DND-41 (cell line): ENCODE results near the gene STOML3.

Experiments used
- ATAC-seq: fragments of 200-7000 bp; cut with Tn5 transposase; 3 replicates; pipeline ENCODE4 v1.9.1; 2021; ENCODE audit warnings: low read depth; ENCODE audit not compliant: insufficient read depth
- DNase-seq: peaks from one replicate; pipeline ENCODE4 v3.0.0-alpha.2; 2020
- H2AFZ ChIP-seq: 2 replicates; pipeline ENCODE4 v1.6.0; 2012; ENCODE audit warnings: low read depth, low read length
- H3K27ac ChIP-seq: 2 replicates; pipeline ENCODE4 v1.5.1; 2012; ENCODE audit warnings: low read length, inconsistent platforms
- H3K27me3 ChIP-seq: fragments of 200-600 bp; sonication (generic); 2 replicates; pipeline ENCODE4 v1.6.0; 2012; ENCODE audit warnings: low read length, mild to moderate bottlenecking, inconsistent platforms; ENCODE audit not compliant: insufficient read depth, poor library complexity
- H3K36me3 ChIP-seq: 2 replicates; pipeline ENCODE4 v1.5.1; 2012; ENCODE audit warnings: low read length, inconsistent platforms; ENCODE audit not compliant: insufficient read depth
- H3K4me1 ChIP-seq: 2 replicates; pipeline ENCODE4 v1.5.1; 2012; ENCODE audit warnings: mild to moderate bottlenecking, low read length; ENCODE audit not compliant: insufficient read depth
- H3K4me2 ChIP-seq: 2 replicates; pipeline ENCODE4 v1.6.0; 2012; ENCODE audit warnings: mild to moderate bottlenecking, moderate library complexity, low read length, inconsistent platforms; ENCODE audit not compliant: insufficient read depth
- H3K4me3 ChIP-seq, 2 experiments: fragments of 200-600 bp in 1 of 2; shearing (Covaris generic) in 1 of 2; 2 replicates each; pipeline ENCODE4 v1.5.1; 2012 to 2016; ENCODE audit warnings: inconsistent platforms in 2 of 2, low read length in 2 of 2, mild to moderate bottlenecking in 2 of 2, low read depth in 1 of 2, moderate library complexity in 1 of 2
- H3K79me2 ChIP-seq: 2 replicates; pipeline ENCODE4 v1.6.0; 2012; ENCODE audit warnings: low read length, inconsistent platforms; ENCODE audit not compliant: insufficient read depth
- H3K9ac ChIP-seq: 2 replicates; pipeline ENCODE4 v1.6.0; 2012; ENCODE audit warnings: low read depth, mild to moderate bottlenecking, inconsistent platforms, low read length, moderate library complexity
- H3K9me3 ChIP-seq: 2 replicates; pipeline ENCODE4 v1.5.1; 2012; ENCODE audit warnings: low read length, moderate library complexity, mild to moderate bottlenecking, inconsistent platforms; ENCODE audit not compliant: insufficient read depth, severe bottlenecking
- H4K20me1 ChIP-seq: 2 replicates; pipeline ENCODE4 v1.6.0; 2012; ENCODE audit warnings: low read length; ENCODE audit not compliant: insufficient read depth
- EZH2 ChIP-seq: IDR thresholded peaks from 3 replicates; pipeline ENCODE4 v1.6.1; 2012; ENCODE audit warnings: borderline replicate concordance, low read depth, mild to moderate bottlenecking, moderate library complexity, low read length, inconsistent platforms; ENCODE audit not compliant: severe bottlenecking
- TF ChIP-seq, protein P1 (sequence below): IDR thresholded peaks from 2 replicates; pipeline ENCODE4 v1.5.1; 2012; ENCODE audit warnings: borderline replicate concordance, low read length, moderate library complexity, mild to moderate bottlenecking; ENCODE audit not compliant: poor library complexity, severe bottlenecking; ENCODE audit errors: extremely low read depth

STOML3 gene

DNA sequence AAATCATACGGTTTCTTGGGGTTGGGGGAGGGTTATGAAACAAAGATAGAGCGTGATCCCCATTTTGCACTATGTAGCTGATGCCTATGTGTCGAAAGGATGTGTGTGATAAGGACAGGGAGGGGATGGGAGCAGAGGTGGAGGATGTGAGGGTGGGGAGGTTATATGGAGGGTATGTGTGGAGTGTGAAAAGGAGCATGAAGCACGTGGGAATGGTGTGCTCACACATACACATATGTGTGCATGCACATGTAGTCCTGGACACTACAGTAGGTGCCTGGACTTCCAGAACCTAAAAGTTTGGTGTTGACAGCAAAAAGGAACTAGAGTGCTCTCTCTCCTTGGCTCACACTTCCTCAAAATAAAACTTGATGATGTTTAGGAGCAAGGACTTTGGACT lies 25.4 kb downstream of the STOML3 start:
- TF ChIP-seq, protein P1, sequence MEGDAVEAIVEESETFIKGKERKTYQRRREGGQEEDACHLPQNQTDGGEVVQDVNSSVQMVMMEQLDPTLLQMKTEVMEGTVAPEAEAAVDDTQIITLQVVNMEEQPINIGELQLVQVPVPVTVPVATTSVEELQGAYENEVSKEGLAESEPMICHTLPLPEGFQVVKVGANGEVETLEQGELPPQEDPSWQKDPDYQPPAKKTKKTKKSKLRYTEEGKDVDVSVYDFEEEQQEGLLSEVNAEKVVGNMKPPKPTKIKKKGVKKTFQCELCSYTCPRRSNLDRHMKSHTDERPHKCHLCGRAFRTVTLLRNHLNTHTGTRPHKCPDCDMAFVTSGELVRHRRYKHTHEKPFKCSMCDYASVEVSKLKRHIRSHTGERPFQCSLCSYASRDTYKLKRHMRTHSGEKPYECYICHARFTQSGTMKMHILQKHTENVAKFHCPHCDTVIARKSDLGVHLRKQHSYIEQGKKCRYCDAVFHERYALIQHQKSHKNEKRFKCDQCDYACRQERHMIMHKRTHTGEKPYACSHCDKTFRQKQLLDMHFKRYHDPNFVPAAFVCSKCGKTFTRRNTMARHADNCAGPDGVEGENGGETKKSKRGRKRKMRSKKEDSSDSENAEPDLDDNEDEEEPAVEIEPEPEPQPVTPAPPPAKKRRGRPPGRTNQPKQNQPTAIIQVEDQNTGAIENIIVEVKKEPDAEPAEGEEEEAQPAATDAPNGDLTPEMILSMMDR: no peak
- TF ChIP-seq EZH2: no peak
- H3K27ac ChIP-seq: no peak overlapping the region
- H3K4me1 ChIP-seq: no peaks in the 10 kb centered on the region
- H2AFZ ChIP-seq: no peak overlapping the region
- H3K4me2 ChIP-seq: no peak overlapping the region
- ATAC-seq (no peak), DNase-seq (no peak)
- no peaks in the 10 kb centered on the region for H3K36me3 ChIP-seq
- H3K4me3 ChIP-seq: no peak overlapping the region
- no peaks in the 10 kb centered on the region for H4K20me1 ChIP-seq
- no peaks in the 10 kb centered on the region for H3K27me3 ChIP-seq
- H3K9me3 ChIP-seq: no peaks in the 10 kb centered on the region
- no peak overlapping the region for H3K9ac ChIP-seq
- H3K79me2 ChIP-seq: no peaks in the 10 kb centered on the region

DNA sequence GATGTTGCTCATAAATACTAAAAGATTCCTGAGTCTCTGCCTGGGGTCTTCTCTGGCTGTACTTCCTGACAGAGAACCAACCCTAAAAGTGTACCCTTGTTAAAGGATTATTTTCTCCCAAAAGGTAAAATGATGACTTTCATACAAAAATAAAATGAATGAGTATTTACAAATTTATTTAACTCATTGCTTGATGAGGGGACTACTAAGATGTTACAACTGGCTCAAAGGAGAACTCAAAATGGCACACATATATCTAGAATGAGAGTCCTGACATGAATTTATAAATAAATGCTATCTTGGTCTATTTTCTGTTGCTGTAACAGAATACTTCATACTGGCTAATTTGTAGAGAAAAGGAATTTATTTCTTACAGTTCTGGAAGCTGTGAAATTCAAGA lies 30.5 kb downstream of the STOML3 start:
- no peaks in the 10 kb centered on the region for H4K20me1 ChIP-seq
- DNase-seq: no peak
- no peak overlapping the region for H3K9ac ChIP-seq
- H3K4me3 ChIP-seq: no peak overlapping the region
- no peaks in the 10 kb centered on the region for H3K9me3 ChIP-seq
- no peak overlapping the region for H2AFZ ChIP-seq
- no peaks in the 10 kb centered on the region for H3K27me3 ChIP-seq
- H3K4me2 ChIP-seq: no peak overlapping the region
- no peak overlapping the region for H3K27ac ChIP-seq
- no peak for TF ChIP-seq EZH2
- TF ChIP-seq, protein P1: no peak
- no peaks in the 10 kb centered on the region for H3K79me2 ChIP-seq
- no peak for ATAC-seq
- H3K4me1 ChIP-seq: no peaks in the 10 kb centered on the region
- H3K36me3 ChIP-seq: no peaks in the 10 kb centered on the region

DNA sequence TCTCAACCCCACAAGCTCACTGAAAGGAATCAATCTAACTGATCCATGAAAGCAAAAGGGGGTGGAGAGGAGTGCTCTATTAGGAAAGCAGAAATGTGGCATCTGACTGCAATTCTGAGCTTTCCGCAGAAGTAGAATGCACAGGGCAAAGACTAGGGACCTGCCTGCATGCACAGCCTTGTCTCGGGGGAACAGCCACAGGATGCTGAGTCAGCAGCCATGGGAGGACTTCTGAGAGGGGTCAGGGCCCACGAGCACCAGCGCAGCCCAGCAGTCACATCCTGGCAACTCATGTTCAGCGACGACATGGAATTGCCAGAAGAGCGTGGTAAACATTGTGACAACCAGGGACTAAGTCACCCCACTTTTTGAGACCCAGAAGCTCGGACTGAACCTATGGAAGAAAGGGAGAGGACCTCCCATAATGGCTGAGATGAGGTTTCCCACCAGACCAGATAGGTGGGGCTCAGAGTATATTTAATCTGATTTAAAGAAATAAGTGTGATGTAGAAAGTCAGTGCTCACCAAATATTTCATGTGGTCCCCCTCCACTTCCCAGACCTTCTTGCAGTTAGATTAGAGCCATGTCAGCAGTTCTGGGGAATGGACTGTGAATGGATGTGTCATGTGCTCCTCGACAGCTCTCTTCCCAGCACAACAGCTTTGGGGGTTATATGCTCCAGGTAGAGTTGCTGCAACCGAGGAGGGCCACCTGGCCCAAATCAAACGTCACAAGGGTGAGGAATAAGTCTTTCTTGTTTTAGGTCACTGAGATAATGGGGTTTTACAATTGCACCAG lies 32.6 kb downstream of the STOML3 start:
- Histone ChIP-seq H2AFZ (no peak overlapping the region), H3K4me1 (no peaks in the 10 kb centered on the region)

More for the DNA sequence above, 32.6 kb downstream of the STOML3 start:
- no peak for TF ChIP-seq EZH2
- TF ChIP-seq, protein P1: no peak
- H3K79me2 ChIP-seq: no peaks in the 10 kb centered on the region
- H3K4me3 ChIP-seq: no peak overlapping the region
- no peaks in the 10 kb centered on the region for H3K36me3 ChIP-seq
- H3K27ac ChIP-seq: no peak overlapping the region
- H3K9me3 ChIP-seq: no peaks in the 10 kb centered on the region
- no peaks in the 10 kb centered on the region for H3K27me3 ChIP-seq
- no peak for DNase-seq
- H4K20me1 ChIP-seq: no peaks in the 10 kb centered on the region
- ATAC-seq: no peak
- no peak overlapping the region for H3K9ac ChIP-seq
- no peak overlapping the region for H3K4me2 ChIP-seq
